OCI-LY7 (cell line): Measurements from ENCODE around the gene BRIP1. TPM values are rescaled to one million over a fixed set of nuclear protein-coding genes. Genes with fewer than 3 reads are reported as not detected.
A peak's percentile ranks its signal among the peaks of the same experiment; 100 is the strongest.

Experiments
- BruUV-seq: library from RNA; stranded (reverse); fragments of 400-500 nt; replicated peaks from 2 replicates; lab custom pipeline; 2021; lab: Mats Ljungman, UMichigan
- CTCF ChIA-PET: fragments of 300-600 bp; sonication (Branson Sonifier 250); formaldehyde crosslinking; loops from one replicate; lab custom pipeline; 2022; ENCODE audit warnings: antibody characterized with exemption; ENCODE audit not compliant: unreplicated experiment; lab: Charles Lee
- POLR2A ChIA-PET: fragments of 300-600 bp; sonication (Branson Sonifier 250); formaldehyde crosslinking; loops from one replicate; lab custom pipeline; 2022; ENCODE audit warnings: antibody characterized with exemption; lab: Charles Lee
- DNase-seq: peaks from one replicate; pipeline ENCODE4 v3.0.0-alpha.2; 2015; ENCODE audit warnings: low spot score
- H2AFZ ChIP-seq: fragments of 200-600 bp; sonication (generic), shearing (Covaris generic); 2 replicates; pipeline ENCODE4 v1.6.1; 2014; ENCODE audit warnings: mild to moderate bottlenecking, antibody characterized with exemption, low read length, moderate library complexity
- H3K27ac ChIP-seq: fragments of 200-600 bp; sonication (generic); 2 replicates; pipeline ENCODE4 v1.5.1; 2014; ENCODE audit warnings: mixed run types, low read depth, mild to moderate bottlenecking, moderate library complexity, low read length, inconsistent platforms; ENCODE audit not compliant: poor library complexity, severe bottlenecking
- H3K36me3 ChIP-seq: fragments of 200-600 bp; sonication (generic); 2 replicates; pipeline ENCODE4 v1.6.1; 2014; ENCODE audit warnings: mild to moderate bottlenecking, antibody characterized with exemption, low read length, moderate library complexity, mixed read lengths; ENCODE audit not compliant: insufficient read depth
- H3K4me1 ChIP-seq: fragments of 200-600 bp; sonication (generic); 2 replicates; pipeline ENCODE4 v1.5.1; 2014; ENCODE audit warnings: mild to moderate bottlenecking, low read length; ENCODE audit not compliant: insufficient read depth, poor library complexity, severe bottlenecking
- H3K4me2 ChIP-seq: fragments of 200-600 bp; sonication (generic); 2 replicates; pipeline ENCODE4 v1.6.1; 2014; ENCODE audit warnings: mild to moderate bottlenecking, low read length
- H3K4me3 ChIP-seq: fragments of 200-600 bp; sonication (generic); 2 replicates; pipeline ENCODE4 v1.5.1; 2014; ENCODE audit warnings: mild to moderate bottlenecking, low read depth, low read length; ENCODE audit not compliant: poor library complexity, severe bottlenecking
- H3K79me2 ChIP-seq: fragments of 200-600 bp; sonication (generic); 2 replicates; pipeline ENCODE4 v1.6.1; 2016; ENCODE audit warnings: low read depth, mild to moderate bottlenecking, low read length, moderate library complexity, mixed read lengths; ENCODE audit not compliant: insufficient read depth
- H3K9me2 ChIP-seq: fragments of 200-600 bp; sonication (generic); 2 replicates; pipeline ENCODE4 v1.6.1; 2016; ENCODE audit warnings: mild to moderate bottlenecking, low read length, mixed read lengths; ENCODE audit not compliant: insufficient read depth
- H3K9me3 ChIP-seq: fragments of 200-600 bp; sonication (generic); 2 replicates; pipeline ENCODE4 v1.6.1; 2014; ENCODE audit warnings: mild to moderate bottlenecking, mixed run types, low read length, mixed read lengths
- H4K20me1 ChIP-seq: fragments of 200-600 bp; sonication (generic); 2 replicates; pipeline ENCODE4 v1.6.1; 2014; ENCODE audit warnings: mild to moderate bottlenecking, antibody characterized with exemption, low read length, moderate library complexity, mixed read lengths; ENCODE audit not compliant: insufficient read depth
- EZH2phosphoT487 ChIP-seq: fragments of 200-600 bp; sonication (generic); IDR thresholded peaks from 2 replicates; pipeline ENCODE4 v1.6.1; 2018; ENCODE audit warnings: low read depth, borderline replicate concordance, mild to moderate bottlenecking, mixed run types, antibody characterized with exemption, low read length, moderate library complexity, mixed read lengths
- intact Hi-C: fragments of 100-400 bp; cut with micrococcal nuclease; formaldehyde crosslinking; loops from one replicate; pipeline ENCODE4 v1.10.0; 2022; ENCODE audit not compliant: unreplicated experiment
- total RNA-seq, 2 experiments: library from RNA; depleted of rRNA in 1 of 2; stranded (reverse); fragments of >200 nt in 1 of 2; shearing (Covaris generic) in 1 of 2; gene quantifications; 2 replicates each; pipeline ENCODE4 v1.2.3, GENCODE V29; 2014 to 2022
- TF ChIP-seq, protein P1 (sequence below): fragments of 200-600 bp; sonication (generic); conservative IDR thresholded peaks from 2 replicates; pipeline ENCODE4 v1.5.1; 2014; ENCODE audit warnings: mild to moderate bottlenecking, antibody characterized with exemption, low read length, moderate library complexity, mixed read lengths

The BRIP1 gene
- total RNA-seq, 2 experiments from 2014 or later = 32.5 to 33.8 TPM

DNA sequence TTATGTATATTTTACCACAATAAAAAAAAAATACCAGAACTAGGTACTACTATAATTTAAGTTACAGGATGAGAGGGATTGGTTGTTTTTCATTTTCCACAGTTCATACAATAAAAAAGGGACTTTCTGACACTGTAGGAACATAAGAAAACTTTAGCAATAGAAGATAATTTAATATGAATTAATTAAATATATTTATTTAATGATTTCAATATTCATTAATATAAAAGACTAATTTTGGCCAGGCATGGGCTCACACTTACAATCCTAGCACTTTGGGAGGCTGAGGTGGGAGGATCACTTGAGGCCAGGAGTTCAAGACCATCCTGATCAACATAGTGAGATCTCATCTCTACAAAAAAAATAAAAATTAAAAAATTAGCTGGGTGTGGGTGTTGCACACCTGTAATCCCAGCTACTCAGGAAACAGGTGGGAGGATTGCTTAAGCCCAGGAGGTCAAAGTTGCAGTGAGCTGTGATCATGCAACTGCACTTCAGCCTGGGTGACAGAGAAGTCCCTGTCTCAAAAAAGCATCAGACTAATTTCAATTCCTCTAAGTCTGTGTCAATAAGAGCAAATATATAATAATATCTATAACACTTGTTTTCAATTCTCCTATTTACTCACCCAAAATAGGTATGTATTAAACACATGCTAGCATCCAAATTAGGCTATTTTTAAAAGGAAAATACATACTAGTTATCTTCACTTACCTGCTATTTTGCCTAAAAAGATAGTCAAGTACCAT lies 79.6 kb downstream of the BRIP1 start:
- CTCF ChIA-PET = no interaction called here
- H3K4me1 ChIP-seq = peaks cover 40% of the 10 kb centered on the region
- intact Hi-C loops = loop anchor here (5.0 to 10.0 kb wide), 2 partner anchors 146 to 281 kb away; partner anchors contain the start of gene MED13
- H3K9me3 ChIP-seq = peaks cover 17% of the 10 kb centered on the region; the same call in 1 of the 2 replicates
- no peaks in the 10 kb centered on the region for H3K79me2 ChIP-seq
- POLR2A ChIA-PET = interaction anchor here (0.9 to 1.2 kb wide), 2 partner anchors 13 to 19 kb away, joined by 3 to 4 read pairs; no protein-coding TSS in a partner anchor
- peak overlapping the region; percentile 86 for H3K27ac ChIP-seq
- peaks cover 76% of the 10 kb centered on the region for H3K36me3 ChIP-seq
- no peaks in the 10 kb centered on the region for H4K20me1 ChIP-seq
- H2AFZ ChIP-seq = no peak overlapping the region
- H3K4me2 ChIP-seq = peak overlapping the region; percentile 37
- BruUV-seq = no TSS peak
- TF ChIP-seq EZH2phosphoT487 = no peak
- TF ChIP-seq, protein P1, sequence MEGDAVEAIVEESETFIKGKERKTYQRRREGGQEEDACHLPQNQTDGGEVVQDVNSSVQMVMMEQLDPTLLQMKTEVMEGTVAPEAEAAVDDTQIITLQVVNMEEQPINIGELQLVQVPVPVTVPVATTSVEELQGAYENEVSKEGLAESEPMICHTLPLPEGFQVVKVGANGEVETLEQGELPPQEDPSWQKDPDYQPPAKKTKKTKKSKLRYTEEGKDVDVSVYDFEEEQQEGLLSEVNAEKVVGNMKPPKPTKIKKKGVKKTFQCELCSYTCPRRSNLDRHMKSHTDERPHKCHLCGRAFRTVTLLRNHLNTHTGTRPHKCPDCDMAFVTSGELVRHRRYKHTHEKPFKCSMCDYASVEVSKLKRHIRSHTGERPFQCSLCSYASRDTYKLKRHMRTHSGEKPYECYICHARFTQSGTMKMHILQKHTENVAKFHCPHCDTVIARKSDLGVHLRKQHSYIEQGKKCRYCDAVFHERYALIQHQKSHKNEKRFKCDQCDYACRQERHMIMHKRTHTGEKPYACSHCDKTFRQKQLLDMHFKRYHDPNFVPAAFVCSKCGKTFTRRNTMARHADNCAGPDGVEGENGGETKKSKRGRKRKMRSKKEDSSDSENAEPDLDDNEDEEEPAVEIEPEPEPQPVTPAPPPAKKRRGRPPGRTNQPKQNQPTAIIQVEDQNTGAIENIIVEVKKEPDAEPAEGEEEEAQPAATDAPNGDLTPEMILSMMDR = no peak
- no peaks in the 10 kb centered on the region for H3K9me2 ChIP-seq
- peak overlapping the region; percentile 3 for H3K4me3 ChIP-seq
- DNase-seq = peak; percentile 78

DNA sequence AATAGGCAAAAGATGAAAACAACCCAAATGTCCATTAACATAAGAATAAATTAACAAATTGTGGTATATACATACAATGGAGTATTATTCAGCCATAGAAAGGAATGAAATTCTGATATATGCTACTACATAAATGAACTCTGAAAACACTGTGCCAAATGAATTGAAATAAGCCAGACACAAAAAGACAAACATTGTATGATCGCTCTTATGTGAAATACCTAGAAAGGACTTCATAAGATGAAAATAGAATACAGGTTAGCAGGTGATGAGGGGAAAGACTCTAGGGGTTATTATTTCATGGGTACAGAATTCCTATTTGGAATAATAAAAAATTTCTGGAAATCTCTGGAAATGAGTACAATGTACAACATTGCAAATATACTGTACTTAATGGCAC lies 80.2 kb downstream of the BRIP1 start:
- CTCF ChIA-PET = no interaction called here
- intact Hi-C loops = loop anchor here (5.0 to 10.0 kb wide), 2 partner anchors 146 to 282 kb away; partner anchors contain the start of gene MED13

More for the DNA sequence above, 80.2 kb downstream of the BRIP1 start:
- no peak overlapping the region for H3K4me3 ChIP-seq
- no peaks in the 10 kb centered on the region for H3K9me2 ChIP-seq
- H3K79me2 ChIP-seq = no peaks in the 10 kb centered on the region
- peak overlapping the region; percentile 86 for H3K27ac ChIP-seq
- H4K20me1 ChIP-seq = no peaks in the 10 kb centered on the region
- H3K4me2 ChIP-seq = peak overlapping the region; percentile 37; the same call in 1 of the 2 replicates
- no peak for TF ChIP-seq EZH2phosphoT487
- TF ChIP-seq, protein P1 = no peak
- BruUV-seq = no TSS peak
- no peak overlapping the region for H2AFZ ChIP-seq
- POLR2A ChIA-PET = interaction anchor here (0.9 kb wide), 1 partner anchor 18 kb away, joined by 3 read pairs; no protein-coding TSS in a partner anchor
- peaks cover 17% of the 10 kb centered on the region; the same call in 1 of the 2 replicates for H3K9me3 ChIP-seq
- H3K4me1 ChIP-seq = peaks cover 40% of the 10 kb centered on the region
- peaks cover 77% of the 10 kb centered on the region for H3K36me3 ChIP-seq
- DNase-seq = no peak
